K562 (cell line): ENCODE results near the gene MINPP1. TPM values are rescaled to one million over a fixed set of nuclear protein-coding genes. Genes with fewer than 3 reads are reported as not detected.

ENCODE experiments used
- CREM ChIP-seq: IDR thresholded peaks from 2 replicates; pipeline ENCODE4 v1.6.1; 2014; ENCODE audit warnings: antibody characterized with exemption, low read depth
- ELF1 ChIP-seq: fragments of 200-800 bp; sonication (Bioruptor generic); IDR thresholded peaks from 2 replicates; pipeline ENCODE4 v1.6.1; 2016; ENCODE audit warnings: missing genetic modification characterization, missing compliant biosample characterization
- ESRRA ChIP-seq: fragments of 450-650 bp; IDR thresholded peaks from 2 replicates; pipeline ENCODE4 v1.6.1; 2014; ENCODE audit warnings: low read depth, mild to moderate bottlenecking, moderate library complexity, borderline replicate concordance
- LCOR ChIP-seq: sonication (generic); formaldehyde crosslinking; IDR thresholded peaks from 2 replicates; pipeline ENCODE4 v1.8.0; 2022; ENCODE audit warnings: mild to moderate bottlenecking, missing genetic modification reagents
- MYC ChIP-seq, 2 experiments: fragments of 250-450 bp in 1 of 2; sonication (Bioruptor Pico) in 1 of 2; IDR thresholded peaks; 2 replicates each; pipeline versions ENCODE4 v1.5.1 to v1.6.1; 2012 to 2021; ENCODE audit warnings: low read depth in 2 of 2, borderline replicate concordance in 1 of 2, improper control_type of control experiment in 1 of 2, low read length in 1 of 2, mild to moderate bottlenecking in 1 of 2, moderate library complexity in 1 of 2
- NR2C1 ChIP-seq, 2 experiments: fragments of 450-650 bp; IDR thresholded peaks; 2 replicates each; pipeline ENCODE4 v1.6.1; 2017; ENCODE audit warnings: mild to moderate bottlenecking in 2 of 2, antibody characterized with exemption in 1 of 2, inconsistent platforms in 1 of 2, missing compliant biosample characterization in 1 of 2, missing genetic modification characterization in 1 of 2
- POLR2AphosphoS5 ChIP-seq: IDR thresholded peaks from 2 replicates; pipeline ENCODE4 v1.6.1; 2011; ENCODE audit warnings: mild to moderate bottlenecking, low read depth, low read length, moderate library complexity; ENCODE audit not compliant: control insufficient read depth, insufficient read depth
- RAD51 ChIP-seq: fragments of 450-650 bp; IDR thresholded peaks from 2 replicates; pipeline ENCODE4 v1.7.1; 2016; ENCODE audit warnings: low read depth, mild to moderate bottlenecking, borderline replicate concordance
- RCOR1 ChIP-seq, 2 experiments: IDR thresholded peaks; 2 replicates each; pipeline ENCODE4 v1.6.1; 2012; ENCODE audit warnings: low read depth in 2 of 2, low read length in 2 of 2, borderline replicate concordance in 1 of 2, improper control_type of control experiment in 1 of 2
- SETDB1 ChIP-seq: IDR thresholded peaks from one replicate; pipeline ENCODE4 v1.6.1; 2012; ENCODE audit warnings: low read length, control low read depth, inconsistent platforms
- SIN3A ChIP-seq, 2 experiments: fragments of 150-350 bp in 1 of 2; IDR thresholded peaks; 2 replicates each; pipeline ENCODE4 v1.6.1; 2011 to 2016; ENCODE audit warnings: borderline replicate concordance in 2 of 2, low read depth in 2 of 2, low read length in 2 of 2, mild to moderate bottlenecking in 2 of 2, moderate library complexity in 2 of 2; ENCODE audit not compliant: control insufficient read depth in 1 of 2
- SP1 ChIP-seq: sonication (generic); formaldehyde crosslinking; IDR thresholded peaks from 2 replicates; pipeline ENCODE4 v1.8.1; 2022; ENCODE audit warnings: mild to moderate bottlenecking, missing genetic modification reagents
- SUPT5H ChIP-seq: fragments of 450-650 bp; IDR thresholded peaks from 2 replicates; pipeline ENCODE4 v1.6.1; 2016
- TRIM28 ChIP-seq: fragments of 450-650 bp; IDR thresholded peaks from 2 replicates; pipeline ENCODE4 v1.6.1; 2017
- ZNF165 ChIP-seq: fragments of 250-450 bp; sonication (Bioruptor Pico); IDR thresholded peaks from 2 replicates; pipeline ENCODE4 v1.4.0; 2020; ENCODE audit warnings: borderline replicate concordance
- polyA plus RNA-seq, 8 experiments: library from polyadenylated mRNA; depleted of rRNA in 4 of 8; stranded (reverse) in 5 of 8; unstranded in 3 of 8; fragments of >200 nt; fragmentation: Nextera tagmentation in 2 of 8; fragmentation: Illumina TruSeq in 1 of 8; extraction: Ambion mirVana in 2 of 8; extraction: Trizol in 1 of 8; gene quantifications; 2 replicates each; pipeline versions ENCODE4 v1.2.1 to v1.2.3, GENCODE V29; 2011 to 2014; ENCODE audit warnings: inconsistent platforms in 1 of 8, missing spikeins in 1 of 8
- total RNA-seq, 7 experiments: library from RNA; depleted of rRNA in 6 of 7; stranded (reverse); fragments of >200 nt in 6 of 7; fragmentation: Illumina TruSeq in 2 of 7; extraction: Trizol in 2 of 7; gene quantifications; 2 replicates each; pipeline versions ENCODE4 v1.2.1 to v1.2.3, GENCODE V29; 2011 to 2021; ENCODE audit warnings: low replicate concordance in 1 of 7
- TF ChIP-seq, protein P1 (sequence below): fragments of 450-650 bp; IDR thresholded peaks from 2 replicates; pipeline ENCODE4 v1.6.1; 2018; ENCODE audit not compliant: partially characterized antibody
- TF ChIP-seq, protein P2 (sequence below): sonication (generic); formaldehyde crosslinking; IDR thresholded peaks from 2 replicates; pipeline ENCODE4 v1.8.1; 2023; ENCODE audit warnings: missing genetic modification reagents, mild to moderate bottlenecking, borderline replicate concordance

MINPP1 gene
- total and polyA plus RNA-seq, 9 of the 15 experiments (the other 6 are each of a cell fraction or from before 2014, with no cell fraction given), result 11.5 to 44.5 (median 27.1) TPM

DNA sequence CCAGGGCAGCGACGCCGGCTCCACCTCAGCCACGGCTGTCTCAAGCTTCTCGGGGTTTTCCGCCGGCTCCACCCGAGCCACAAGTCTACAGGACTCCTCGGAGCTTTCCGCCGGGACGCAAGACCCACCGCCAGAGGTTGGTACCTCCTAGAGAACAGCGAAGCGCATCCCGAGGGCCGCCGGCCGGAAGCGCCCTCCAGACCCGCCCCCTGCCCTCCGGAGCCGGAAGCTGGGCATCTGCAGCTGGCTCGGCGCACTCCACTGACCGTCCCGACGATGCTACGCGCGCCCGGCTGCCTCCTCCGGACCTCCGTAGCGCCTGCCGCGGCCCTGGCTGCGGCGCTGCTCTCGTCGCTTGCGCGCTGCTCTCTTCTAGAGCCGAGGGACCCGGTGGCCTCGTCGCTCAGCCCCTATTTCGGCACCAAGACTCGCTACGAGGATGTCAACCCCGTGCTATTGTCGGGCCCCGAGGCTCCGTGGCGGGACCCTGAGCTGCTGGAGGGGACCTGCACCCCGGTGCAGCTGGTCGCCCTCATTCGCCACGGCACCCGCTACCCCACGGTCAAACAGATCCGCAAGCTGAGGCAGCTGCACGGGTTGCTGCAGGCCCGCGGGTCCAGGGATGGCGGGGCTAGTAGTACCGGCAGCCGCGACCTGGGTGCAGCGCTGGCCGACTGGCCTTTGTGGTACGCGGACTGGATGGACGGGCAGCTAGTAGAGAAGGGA is at the start of gene MINPP1 (continued):
- TF ChIP-seq TRIM28 (no peak), MYC (IDR thresholded peaks at IDR 0.05; ENCODE audit: low read depth, low read length) (peak; percentile 31; the same call in 1 of the 2 replicates), MYC (CRISPR knock-in tag; IDR thresholded peaks at IDR 0.05; ENCODE audit: borderline replicate concordance, low read depth) (no peak), RCOR1 (IDR thresholded peaks at IDR 0.05; ENCODE audit: borderline replicate concordance in 1 of 2, low read depth in 2 of 2, low read length in 2 of 2) (peak in 1 of 2 experiments; percentile 44; a peak in 1 of 4 replicates), LCOR (CRISPR knock-in tag) (peak; percentile 71; the same call in 1 of the 2 replicates), ESRRA (0 out of 2 replicates have a peak, but pooled peaks have one; percentile 9), ELF1 (tag) (peak; percentile 66), NR2C1 (IDR thresholded peaks at IDR 0.05) (peak; percentile 91), NR2C1 (tag; IDR thresholded peaks at IDR 0.05) (peak; percentile 93), CREM (peak; percentile 90), POLR2AphosphoS5 (peak; percentile 73; the same call in 1 of the 2 replicates), ZNF165 (no peak), SP1 (CRISPR knock-in tag) (peak; percentile 16; the same call in 1 of the 2 replicates), RAD51 (no peak), SIN3A (IDR thresholded peaks at IDR 0.05; ENCODE audit: borderline replicate concordance in 2 of 2, control insufficient read depth in 1 of 2, low read depth in 2 of 2, low read length in 2 of 2) (peak; percentile 27 to 41; a peak in 1 of 4 replicates), SETDB1 (no peak), SUPT5H (peak; percentile 64; the same call in 1 of the 2 replicates)
- TF ChIP-seq, protein P1, sequence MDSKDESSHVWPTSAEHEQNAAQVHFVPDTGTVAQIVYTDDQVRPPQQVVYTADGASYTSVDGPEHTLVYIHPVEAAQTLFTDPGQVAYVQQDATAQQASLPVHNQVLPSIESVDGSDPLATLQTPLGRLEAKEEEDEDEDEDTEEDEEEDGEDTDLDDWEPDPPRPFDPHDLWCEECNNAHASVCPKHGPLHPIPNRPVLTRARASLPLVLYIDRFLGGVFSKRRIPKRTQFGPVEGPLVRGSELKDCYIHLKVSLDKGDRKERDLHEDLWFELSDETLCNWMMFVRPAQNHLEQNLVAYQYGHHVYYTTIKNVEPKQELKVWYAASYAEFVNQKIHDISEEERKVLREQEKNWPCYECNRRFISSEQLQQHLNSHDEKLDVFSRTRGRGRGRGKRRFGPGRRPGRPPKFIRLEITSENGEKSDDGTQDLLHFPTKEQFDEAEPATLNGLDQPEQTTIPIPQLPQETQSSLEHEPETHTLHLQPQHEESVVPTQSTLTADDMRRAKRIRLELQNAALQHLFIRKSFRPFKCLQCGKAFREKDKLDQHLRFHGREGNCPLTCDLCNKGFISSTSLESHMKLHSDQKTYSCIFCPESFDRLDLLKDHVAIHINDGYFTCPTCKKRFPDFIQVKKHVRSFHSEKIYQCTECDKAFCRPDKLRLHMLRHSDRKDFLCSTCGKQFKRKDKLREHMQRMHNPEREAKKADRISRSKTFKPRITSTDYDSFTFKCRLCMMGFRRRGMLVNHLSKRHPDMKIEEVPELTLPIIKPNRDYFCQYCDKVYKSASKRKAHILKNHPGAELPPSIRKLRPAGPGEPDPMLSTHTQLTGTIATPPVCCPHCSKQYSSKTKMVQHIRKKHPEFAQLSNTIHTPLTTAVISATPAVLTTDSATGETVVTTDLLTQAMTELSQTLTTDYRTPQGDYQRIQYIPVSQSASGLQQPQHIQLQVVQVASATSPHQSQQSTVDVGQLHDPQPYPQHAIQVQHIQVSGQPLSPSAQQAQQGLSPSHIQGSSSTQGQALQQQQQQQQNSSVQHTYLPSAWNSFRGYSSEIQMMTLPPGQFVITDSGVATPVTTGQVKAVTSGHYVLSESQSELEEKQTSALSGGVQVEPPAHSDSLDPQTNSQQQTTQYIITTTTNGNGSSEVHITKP, result peak; percentile 47
- TF ChIP-seq, protein P2, sequence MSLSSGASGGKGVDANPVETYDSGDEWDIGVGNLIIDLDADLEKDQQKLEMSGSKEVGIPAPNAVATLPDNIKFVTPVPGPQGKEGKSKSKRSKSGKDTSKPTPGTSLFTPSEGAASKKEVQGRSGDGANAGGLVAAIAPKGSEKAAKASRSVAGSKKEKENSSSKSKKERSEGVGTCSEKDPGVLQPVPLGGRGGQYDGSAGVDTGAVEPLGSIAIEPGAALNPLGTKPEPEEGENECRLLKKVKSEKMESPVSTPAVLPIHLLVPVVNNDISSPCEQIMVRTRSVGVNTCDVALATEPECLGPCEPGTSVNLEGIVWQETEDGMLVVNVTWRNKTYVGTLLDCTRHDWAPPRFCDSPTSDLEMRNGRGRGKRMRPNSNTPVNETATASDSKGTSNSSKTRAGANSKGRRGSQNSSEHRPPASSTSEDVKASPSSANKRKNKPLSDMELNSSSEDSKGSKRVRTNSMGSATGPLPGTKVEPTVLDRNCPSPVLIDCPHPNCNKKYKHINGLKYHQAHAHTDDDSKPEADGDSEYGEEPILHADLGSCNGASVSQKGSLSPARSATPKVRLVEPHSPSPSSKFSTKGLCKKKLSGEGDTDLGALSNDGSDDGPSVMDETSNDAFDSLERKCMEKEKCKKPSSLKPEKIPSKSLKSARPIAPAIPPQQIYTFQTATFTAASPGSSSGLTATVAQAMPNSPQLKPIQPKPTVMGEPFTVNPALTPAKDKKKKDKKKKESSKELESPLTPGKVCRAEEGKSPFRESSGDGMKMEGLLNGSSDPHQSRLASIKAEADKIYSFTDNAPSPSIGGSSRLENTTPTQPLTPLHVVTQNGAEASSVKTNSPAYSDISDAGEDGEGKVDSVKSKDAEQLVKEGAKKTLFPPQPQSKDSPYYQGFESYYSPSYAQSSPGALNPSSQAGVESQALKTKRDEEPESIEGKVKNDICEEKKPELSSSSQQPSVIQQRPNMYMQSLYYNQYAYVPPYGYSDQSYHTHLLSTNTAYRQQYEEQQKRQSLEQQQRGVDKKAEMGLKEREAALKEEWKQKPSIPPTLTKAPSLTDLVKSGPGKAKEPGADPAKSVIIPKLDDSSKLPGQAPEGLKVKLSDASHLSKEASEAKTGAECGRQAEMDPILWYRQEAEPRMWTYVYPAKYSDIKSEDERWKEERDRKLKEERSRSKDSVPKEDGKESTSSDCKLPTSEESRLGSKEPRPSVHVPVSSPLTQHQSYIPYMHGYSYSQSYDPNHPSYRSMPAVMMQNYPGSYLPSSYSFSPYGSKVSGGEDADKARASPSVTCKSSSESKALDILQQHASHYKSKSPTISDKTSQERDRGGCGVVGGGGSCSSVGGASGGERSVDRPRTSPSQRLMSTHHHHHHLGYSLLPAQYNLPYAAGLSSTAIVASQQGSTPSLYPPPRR (CRISPR knock-in tag), result no peak
